NCI-H128 (cell line): ENCODE measurements around the gene PON3.

ENCODE experiments used
- DNase-seq: peaks from one replicate; lab custom pipeline; 2025; ENCODE audit not compliant: unreplicated experiment; lab: John Stamatoyannopoulos, UW

The PON3 gene

GRCh38 chr7:95309951-95310350 is 86.2 kb downstream of the PON3 start:
- no peak for DNase-seq
